HG03342 (cell line): Measurements from ENCODE around the gene KRTAP8-1.

Source experiments
- ATAC-seq: cut with Tn5 transposase; IDR thresholded peaks from one replicate; pipeline ENCODE4 v1.9.1; 2021; ENCODE audit warnings: mild to moderate bottlenecking, moderate library complexity; ENCODE audit not compliant: unreplicated experiment

Gene KRTAP8-1, protein sequence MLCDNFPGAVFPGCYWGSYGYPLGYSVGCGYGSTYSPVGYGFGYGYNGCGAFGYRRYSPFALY

GRCh38 chr21:30813174-30813573, at the start of gene KRTAP8-1:
TSS of gene KRTAP8-1 (minus strand) at chr21:30813274. CDS start at chr21:30813220, 54 bp downstream.
- no peak for ATAC-seq

DNA sequence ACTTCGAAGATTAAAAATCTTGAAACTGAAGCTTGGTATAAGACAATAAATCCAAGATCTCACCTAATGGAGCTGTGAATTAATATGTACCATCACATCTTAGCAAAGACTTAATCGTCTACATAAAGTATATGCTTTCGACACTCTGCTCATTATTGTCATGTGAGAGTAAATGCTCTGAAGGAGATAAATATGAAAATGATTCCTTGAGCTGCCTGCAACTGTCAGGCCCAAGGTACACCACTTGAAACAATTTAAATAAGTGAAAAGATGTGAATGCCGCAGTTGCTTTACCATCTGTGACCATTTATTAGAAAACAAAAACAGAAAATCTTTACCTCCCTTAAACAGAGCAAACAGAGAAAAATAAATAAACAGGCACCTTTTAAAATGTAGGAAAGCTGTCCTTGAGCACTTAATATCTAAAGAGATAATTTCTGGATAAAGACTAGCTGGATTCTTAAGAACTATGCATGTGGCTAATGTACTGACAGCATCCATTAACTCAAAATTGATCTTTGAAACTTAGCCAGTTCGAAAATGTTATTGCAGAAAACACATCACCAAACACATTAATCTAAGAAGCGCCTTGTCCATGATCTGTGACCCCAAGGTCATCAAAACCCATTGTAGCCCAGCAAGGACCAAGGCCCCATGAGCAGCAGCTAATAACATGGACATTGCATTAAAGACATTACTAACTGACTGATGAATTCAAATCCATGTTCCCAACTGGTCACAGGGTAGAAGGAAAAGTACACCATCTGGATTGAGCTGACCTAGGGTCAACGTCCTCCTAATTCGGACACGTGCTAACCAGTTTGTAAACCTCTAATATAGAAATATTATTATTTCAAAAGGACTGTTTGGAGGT, 34.8 kb upstream of the KRTAP8-1 start:
- no peak for ATAC-seq

GRCh38 chr21:30842990-30843389, 29.9 kb upstream of the KRTAP8-1 start:
- ATAC-seq = no peak

GRCh38 chr21:30839304-30839703, 26.2 kb upstream of the KRTAP8-1 start:
- ATAC-seq = no peak

- no peak for ATAC-seq
Measured at GRCh38 chr21:30838536-30838935, 25.5 kb upstream of the KRTAP8-1 start.

- ATAC-seq = no peak
Measured at GRCh38 chr21:30831194-30831765, 18.2 kb upstream of the KRTAP8-1 start.

DNA sequence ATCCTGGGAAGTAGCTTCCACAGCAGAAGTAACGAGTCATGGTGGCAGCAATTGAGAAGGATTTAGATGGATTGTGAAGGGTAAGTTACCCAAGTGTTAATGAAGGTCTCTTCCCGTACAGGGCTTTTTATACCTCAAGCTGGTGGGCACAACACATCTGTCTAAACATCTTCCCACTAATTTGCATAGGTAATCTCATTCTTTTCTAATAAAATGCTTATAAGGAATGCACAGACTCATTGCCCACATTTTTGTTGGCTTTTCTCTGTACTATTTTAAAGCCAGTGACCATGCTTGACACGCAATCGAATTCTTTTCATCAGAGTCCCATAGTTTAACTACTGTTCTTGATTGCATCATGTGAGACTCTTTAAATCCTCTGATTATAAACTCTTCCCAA, 16.6 kb upstream of the KRTAP8-1 start, which contains the start of gene KRTAP7-1:
TSS of gene KRTAP7-1 (minus strand) at position 101 of the 400 bp plus-strand sequence. CDS start at position 40, 61 bp downstream.
- no peak for ATAC-seq

GRCh38 chr21:30818837-30819610, 6.0 kb upstream of the KRTAP8-1 start:
- ATAC-seq = no peak

DNA sequence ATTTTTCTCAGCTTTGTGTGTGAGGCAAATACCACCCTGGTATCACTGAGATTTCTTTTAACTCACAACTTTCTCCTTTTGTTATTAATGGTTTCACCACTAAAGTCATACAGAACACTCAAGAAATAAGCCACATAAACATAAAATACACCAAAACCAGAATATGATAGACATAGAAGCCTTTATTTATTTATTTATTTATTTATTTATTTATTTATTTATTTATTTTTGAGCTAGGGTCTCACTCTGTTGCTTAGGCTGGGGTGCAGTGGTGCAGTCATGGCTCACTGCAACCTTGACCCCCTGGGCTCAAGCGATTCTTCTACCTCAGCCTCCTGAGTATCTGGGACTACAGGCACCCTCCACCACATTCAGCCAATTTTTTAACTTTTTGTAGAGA, 12.5 kb downstream of the KRTAP8-1 start:
- no peak for ATAC-seq

- no peak for ATAC-seq
Measured at GRCh38 chr21:30793581-30794314, 19.3 kb downstream of the KRTAP8-1 start.

DNA sequence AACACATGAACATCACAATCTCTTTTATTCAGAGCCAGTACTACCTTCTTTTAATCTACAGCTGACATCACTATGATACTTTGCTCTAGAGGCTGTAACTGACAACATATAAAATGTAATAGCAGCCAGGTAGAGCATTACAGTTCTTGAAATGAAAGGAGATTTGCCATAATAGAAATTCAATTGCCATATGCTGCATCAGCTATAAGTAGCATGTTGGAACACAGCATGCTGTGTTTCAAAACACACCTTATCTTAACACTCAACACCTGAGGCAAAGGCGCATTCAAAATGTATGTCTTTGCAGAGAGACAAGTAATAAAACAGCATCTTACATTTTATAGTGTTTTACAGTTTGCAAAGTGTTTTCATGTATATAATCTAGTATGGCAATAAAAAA, 33.8 kb downstream of the KRTAP8-1 start:
- no peak for ATAC-seq

GRCh38 chr21:30769724-30770431, 43.2 kb downstream of the KRTAP8-1 start:
- ATAC-seq = no peak
